Measurements from ENCODE around the gene TSG101. TPM values are rescaled to one million over a fixed set of nuclear protein-coding genes. Genes with fewer than 3 reads are reported as not detected.

Gene TSG101
- total RNA-seq, 4 donors from 2014 or later = 106 to 180 (median 170) TPM

DNA sequence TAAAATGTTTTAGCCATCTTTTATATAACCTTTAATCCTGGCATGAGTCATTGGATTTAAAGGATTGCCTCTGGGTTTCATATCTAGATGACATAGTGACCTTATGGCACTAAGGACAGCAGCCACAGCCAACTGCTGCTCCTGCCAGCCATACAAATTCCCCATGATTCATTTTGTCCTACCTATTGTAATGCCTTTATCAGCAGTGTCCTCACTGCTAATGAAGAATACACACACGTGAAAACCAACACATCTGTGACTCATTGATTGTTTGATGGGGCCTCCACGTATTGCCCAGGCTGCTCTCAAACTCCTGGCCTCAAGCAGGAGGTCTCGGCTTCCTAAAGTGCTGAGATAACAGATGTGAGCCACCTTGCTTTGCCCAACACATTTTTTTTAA is 69.3 kb downstream of the TSG101 start:
- H3K9me3 ChIP-seq = no peaks in the 10 kb centered on the region
- intact Hi-C loops (cut with DNase I; ENCODE audit: low total_unique reads) (no loop called here), in situ Hi-C loops (cut with MboI; ENCODE audit: low sequenced_read_pairs in 4 of 4) (no loop called here)
- no peak overlapping the region for H3K4me3 ChIP-seq
- TF ChIP-seq, protein P1, sequence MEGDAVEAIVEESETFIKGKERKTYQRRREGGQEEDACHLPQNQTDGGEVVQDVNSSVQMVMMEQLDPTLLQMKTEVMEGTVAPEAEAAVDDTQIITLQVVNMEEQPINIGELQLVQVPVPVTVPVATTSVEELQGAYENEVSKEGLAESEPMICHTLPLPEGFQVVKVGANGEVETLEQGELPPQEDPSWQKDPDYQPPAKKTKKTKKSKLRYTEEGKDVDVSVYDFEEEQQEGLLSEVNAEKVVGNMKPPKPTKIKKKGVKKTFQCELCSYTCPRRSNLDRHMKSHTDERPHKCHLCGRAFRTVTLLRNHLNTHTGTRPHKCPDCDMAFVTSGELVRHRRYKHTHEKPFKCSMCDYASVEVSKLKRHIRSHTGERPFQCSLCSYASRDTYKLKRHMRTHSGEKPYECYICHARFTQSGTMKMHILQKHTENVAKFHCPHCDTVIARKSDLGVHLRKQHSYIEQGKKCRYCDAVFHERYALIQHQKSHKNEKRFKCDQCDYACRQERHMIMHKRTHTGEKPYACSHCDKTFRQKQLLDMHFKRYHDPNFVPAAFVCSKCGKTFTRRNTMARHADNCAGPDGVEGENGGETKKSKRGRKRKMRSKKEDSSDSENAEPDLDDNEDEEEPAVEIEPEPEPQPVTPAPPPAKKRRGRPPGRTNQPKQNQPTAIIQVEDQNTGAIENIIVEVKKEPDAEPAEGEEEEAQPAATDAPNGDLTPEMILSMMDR (IDR thresholded peaks at IDR 0.05 in 4 of 5, conservative IDR thresholded peaks at IDR 0.05 in 1 of 5) = no peak
- no peak for TF ChIP-seq POLR2A (IDR thresholded peaks at IDR 0.05)
- DNase-seq = no peak
- H3K27me3 ChIP-seq = no peaks in the 10 kb centered on the region
- H3K27ac ChIP-seq = no peak overlapping the region
- H3K4me1 ChIP-seq = no peaks in the 10 kb centered on the region
- no peaks in the 10 kb centered on the region for H3K36me3 ChIP-seq
- no peak for ATAC-seq

DNA sequence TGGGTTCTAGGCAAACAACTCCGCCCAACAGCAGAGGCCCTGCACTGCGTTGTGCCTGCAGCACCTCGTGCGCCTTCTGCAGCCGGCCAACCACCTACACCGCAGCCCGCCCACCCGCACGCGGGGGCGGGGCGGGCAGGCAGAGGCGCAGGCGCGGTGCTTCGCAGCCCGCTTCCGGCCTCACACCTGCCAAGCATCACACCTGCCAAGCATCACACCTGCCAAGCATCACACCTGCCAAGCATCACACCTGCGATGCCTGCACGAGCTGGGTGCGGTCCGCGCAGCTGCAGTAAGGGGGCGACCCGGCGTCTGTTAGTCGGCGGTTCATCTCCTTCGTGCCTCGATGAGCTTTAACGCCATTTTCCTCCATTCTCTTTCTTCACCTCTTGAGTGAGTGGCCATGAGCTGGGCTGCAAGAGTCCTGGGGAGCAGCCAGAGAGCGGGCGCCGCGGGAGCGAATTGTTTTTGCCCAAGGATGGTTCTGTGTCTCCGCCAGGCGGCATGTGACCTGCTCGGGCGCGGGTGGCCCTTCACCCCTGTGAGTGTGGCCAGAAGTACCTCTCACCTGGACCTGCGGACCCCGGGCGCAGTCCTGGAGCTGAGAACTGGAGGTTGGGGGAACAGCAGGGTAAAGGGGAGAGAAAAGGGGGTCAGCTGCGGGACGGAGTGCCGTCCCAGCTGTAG is 70.9 kb downstream of the TSG101 start, which contains the start of gene LDHAL6A:
Gene LDHAL6A (plus strand): TSS at position 171 of the 687 bp plus-strand sequence. CDS start 825 bp downstream, outside the sequence.
- H3K4me3 ChIP-seq = no peak within 1 kb of the TSS
- H3K27me3 ChIP-seq = no peaks in the 10 kb centered on the region
- H3K27ac ChIP-seq = no peak within 1 kb of the TSS
- TF ChIP-seq, protein P1 (IDR thresholded peaks at IDR 0.05 in 4 of 5, conservative IDR thresholded peaks at IDR 0.05 in 1 of 5) = no peak
- no peaks in the 10 kb centered on the region for H3K4me1 ChIP-seq
- intact Hi-C loops (cut with DNase I; ENCODE audit: low total_unique reads) = no loop called here
- no peaks in the 10 kb centered on the region for H3K36me3 ChIP-seq
- H3K9me3 ChIP-seq = no peaks in the 10 kb centered on the region
- DNase-seq = no peak
- ATAC-seq = no peak
- in situ Hi-C loops (cut with MboI; ENCODE audit: low sequenced_read_pairs in 4 of 4) = no loop called here

DNA sequence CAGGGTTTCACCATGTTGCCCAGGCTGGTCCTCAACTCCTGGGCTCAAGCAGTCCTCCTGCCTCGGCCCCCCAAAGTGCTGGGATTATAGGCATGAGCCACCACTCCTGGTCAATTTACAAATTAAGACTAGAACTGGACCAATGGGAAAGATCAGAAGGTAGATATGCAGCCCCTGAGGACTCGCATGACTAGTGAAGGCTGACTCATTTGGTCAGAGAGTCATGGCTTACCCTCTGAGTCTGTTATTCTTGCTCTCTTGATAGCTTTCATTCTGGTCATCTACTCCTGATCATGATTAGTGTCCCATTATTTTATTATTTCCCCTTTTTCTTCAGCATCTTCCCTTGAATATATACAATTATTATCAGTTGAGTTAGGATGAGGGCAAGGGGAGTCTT is 73.8 kb downstream of the TSG101 start:
- Histone ChIP-seq H3K9me3 (no peaks in the 10 kb centered on the region), H3K27me3 (no peaks in the 10 kb centered on the region), H3K4me1 (no peaks in the 10 kb centered on the region), H3K27ac (no peak overlapping the region), H3K36me3 (no peaks in the 10 kb centered on the region), H3K4me3 (no peak overlapping the region)
- ATAC-seq (no peak), DNase-seq (no peak)
- intact Hi-C loops (cut with DNase I; ENCODE audit: low total_unique reads) = no loop called here
- in situ Hi-C loops (cut with MboI; ENCODE audit: low sequenced_read_pairs in 4 of 4) = no loop called here
- TF ChIP-seq POLR2A (IDR thresholded peaks at IDR 0.05) = no peak
- TF ChIP-seq, protein P1 (IDR thresholded peaks at IDR 0.05 in 4 of 5, conservative IDR thresholded peaks at IDR 0.05 in 1 of 5) = no peak

DNA sequence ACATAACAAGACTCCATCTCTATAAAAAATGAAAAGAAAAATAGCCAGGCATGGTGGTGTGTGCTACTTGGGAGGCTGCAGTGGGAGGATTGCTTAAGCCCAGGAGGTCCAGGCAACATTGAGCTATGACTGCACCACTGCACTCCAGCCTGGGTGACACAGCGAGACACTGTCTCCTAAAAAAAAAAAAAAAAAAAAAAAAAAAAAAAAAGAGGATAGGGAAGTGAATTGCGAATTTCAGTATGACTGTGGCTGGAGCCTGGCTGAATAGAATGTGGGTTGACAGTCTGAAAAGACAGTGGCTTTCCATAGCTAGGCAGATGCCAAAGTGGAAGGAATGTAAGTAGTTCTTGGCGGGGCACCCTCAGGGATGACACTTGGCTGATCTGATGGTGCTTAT is 77.5 kb downstream of the TSG101 start:
- no peak for TF ChIP-seq POLR2A (IDR thresholded peaks at IDR 0.05)
- TF ChIP-seq, protein P1 (IDR thresholded peaks at IDR 0.05 in 4 of 5, conservative IDR thresholded peaks at IDR 0.05 in 1 of 5) = no peak
- no peaks in the 10 kb centered on the region for H3K9me3 ChIP-seq
- DNase-seq (no peak), ATAC-seq (no peak)
- H3K4me3 ChIP-seq = no peak overlapping the region
- no peaks in the 10 kb centered on the region for H3K27me3 ChIP-seq
- no peak overlapping the region for H3K27ac ChIP-seq
- intact Hi-C loops (cut with DNase I; ENCODE audit: low total_unique reads) = no loop called here
- H3K36me3 ChIP-seq = no peaks in the 10 kb centered on the region
- no peaks in the 10 kb centered on the region for H3K4me1 ChIP-seq
- in situ Hi-C loops (cut with MboI; ENCODE audit: low sequenced_read_pairs in 4 of 4) = no loop called here

DNA sequence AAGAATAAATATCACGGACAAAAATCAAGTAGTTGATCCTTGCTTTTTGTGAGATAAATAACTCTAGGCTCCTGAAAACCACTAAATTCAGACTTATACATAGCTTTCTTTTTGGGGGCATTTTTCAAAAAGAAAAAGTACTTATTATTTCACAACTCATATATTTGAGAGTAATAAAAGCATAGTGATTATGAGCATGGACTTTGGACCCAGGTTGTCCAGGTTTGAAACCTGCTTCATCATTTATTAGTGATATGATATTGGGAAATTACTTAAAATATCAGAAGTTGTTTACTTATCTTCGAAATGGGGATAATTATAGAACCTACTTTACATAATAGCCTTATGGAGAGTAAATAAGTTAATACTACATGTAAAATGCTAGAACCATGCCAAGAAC is 88.1 kb downstream of the TSG101 start:
- intact Hi-C loops (cut with DNase I; ENCODE audit: low total_unique reads) = no loop called here
- in situ Hi-C loops (cut with MboI; ENCODE audit: low sequenced_read_pairs in 4 of 4) = no loop called here
- no peak for TF ChIP-seq POLR2A (IDR thresholded peaks at IDR 0.05)
- TF ChIP-seq, protein P1 (IDR thresholded peaks at IDR 0.05 in 4 of 5, conservative IDR thresholded peaks at IDR 0.05 in 1 of 5) = no peak
- DNase-seq (no peak), ATAC-seq (no peak)
- Histone ChIP-seq H3K36me3 (no peaks in the 10 kb centered on the region), H3K4me1 (no peaks in the 10 kb centered on the region), H3K9me3 (no peaks in the 10 kb centered on the region), H3K27ac (no peak overlapping the region), H3K4me3 (no peak overlapping the region), H3K27me3 (no peaks in the 10 kb centered on the region)
